Measurements from ENCODE around the gene MID2. TPM values are rescaled to one million over a fixed set of nuclear protein-coding genes. Genes with fewer than 3 reads are reported as not detected.
"Not testable (repeated sequence)": the region's sequence is repeated elsewhere in the genome, so short reads cannot be mapped to it uniquely, and the experiment has no call there.

MID2 gene
- total RNA-seq, 1 experiment from 2014 or later: 1.6 TPM

DNA sequence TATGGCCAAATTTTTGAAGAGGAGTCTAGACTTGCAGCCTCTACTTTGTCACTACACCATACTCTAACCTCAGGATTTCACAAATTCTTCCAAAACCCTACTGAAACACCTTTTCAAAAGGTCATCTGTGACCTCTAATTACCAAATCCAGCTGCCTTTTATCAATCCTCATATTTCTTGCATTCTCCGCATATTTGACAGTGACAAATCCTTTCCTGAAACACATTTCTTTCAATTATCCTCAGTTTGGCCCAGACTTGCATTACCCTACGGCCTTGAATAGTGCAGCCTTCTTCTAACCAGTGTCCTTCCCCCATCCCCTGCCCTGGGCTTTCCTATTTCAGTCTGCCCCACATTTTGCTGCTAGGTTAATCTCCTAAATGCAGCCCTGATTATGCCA, 25.5 kb downstream of the MID2 start:
- Histone ChIP-seq H2BK20ac (ENCODE audit: low read depth, low read length, poor library complexity, severe bottlenecking) (no peak overlapping the region), H2AFZ (ENCODE audit: low read length) (no peak overlapping the region), H3K4me1 (ENCODE audit: insufficient read depth, low read length) (peaks cover 4% of the 10 kb centered on the region; the same call in 1 of the 2 replicates), H3K79me2 (ENCODE audit: insufficient read depth, low read length) (no peaks in the 10 kb centered on the region), H3T11ph (ENCODE audit: low read length) (no peak overlapping the region), H2BK120ac (ENCODE audit: low read depth, low read length, poor library complexity, severe bottlenecking) (no peak overlapping the region), H3K23ac (ENCODE audit: insufficient read length, low read depth, low read length) (no peak overlapping the region), H3K79me1 (ENCODE audit: insufficient read depth, low read depth, low read length, poor library complexity, severe bottlenecking) (no peaks in the 10 kb centered on the region), H2BK5ac (ENCODE audit: insufficient read length, low read length) (no peak overlapping the region), H3K9me3 (ENCODE audit: control insufficient read depth, low read depth, low read length) (no peaks in the 10 kb centered on the region), H4K5ac (ENCODE audit: insufficient read length, low read depth, low read length) (no peak overlapping the region), H3K27me3 (ENCODE audit: insufficient read depth, low read length) (no peaks in the 10 kb centered on the region), H3K4me2 (ENCODE audit: insufficient read depth, insufficient read length, low read length) (no peak overlapping the region), H3K18ac (ENCODE audit: insufficient read length, low read depth, low read length) (no peak overlapping the region), H4K20me1 (ENCODE audit: control insufficient read depth, insufficient read depth, insufficient read length) (no peaks in the 10 kb centered on the region), H2BK12ac (ENCODE audit: insufficient read length, low read depth, low read length) (no peak overlapping the region), H2AK5ac (ENCODE audit: insufficient read length, low read length) (no peak overlapping the region), H3K27ac (ENCODE audit: insufficient read length, low read depth, low read length) (no peak overlapping the region), H3K56ac (ENCODE audit: insufficient read length, low read depth, low read length) (no peak overlapping the region), H3K14ac (ENCODE audit: insufficient read depth, low read length) (no peak overlapping the region), H4K91ac (ENCODE audit: insufficient read length, low read depth, low read length) (no peak overlapping the region), H3K23me2 (ENCODE audit: insufficient read length, low read depth, low read length, poor library complexity, severe bottlenecking) (no peaks in the 10 kb centered on the region), H4K8ac (replicated peaks; ENCODE audit: insufficient read length, low read depth, low read length) (no peak overlapping the region), H3K4ac (ENCODE audit: low read depth, low read length) (no peak overlapping the region), H2BK15ac (ENCODE audit: low read depth, low read length) (no peak overlapping the region), H3K9ac (ENCODE audit: extremely low read depth, insufficient read length, low read length) (no peak overlapping the region)
- TF ChIP-seq, protein P1, sequence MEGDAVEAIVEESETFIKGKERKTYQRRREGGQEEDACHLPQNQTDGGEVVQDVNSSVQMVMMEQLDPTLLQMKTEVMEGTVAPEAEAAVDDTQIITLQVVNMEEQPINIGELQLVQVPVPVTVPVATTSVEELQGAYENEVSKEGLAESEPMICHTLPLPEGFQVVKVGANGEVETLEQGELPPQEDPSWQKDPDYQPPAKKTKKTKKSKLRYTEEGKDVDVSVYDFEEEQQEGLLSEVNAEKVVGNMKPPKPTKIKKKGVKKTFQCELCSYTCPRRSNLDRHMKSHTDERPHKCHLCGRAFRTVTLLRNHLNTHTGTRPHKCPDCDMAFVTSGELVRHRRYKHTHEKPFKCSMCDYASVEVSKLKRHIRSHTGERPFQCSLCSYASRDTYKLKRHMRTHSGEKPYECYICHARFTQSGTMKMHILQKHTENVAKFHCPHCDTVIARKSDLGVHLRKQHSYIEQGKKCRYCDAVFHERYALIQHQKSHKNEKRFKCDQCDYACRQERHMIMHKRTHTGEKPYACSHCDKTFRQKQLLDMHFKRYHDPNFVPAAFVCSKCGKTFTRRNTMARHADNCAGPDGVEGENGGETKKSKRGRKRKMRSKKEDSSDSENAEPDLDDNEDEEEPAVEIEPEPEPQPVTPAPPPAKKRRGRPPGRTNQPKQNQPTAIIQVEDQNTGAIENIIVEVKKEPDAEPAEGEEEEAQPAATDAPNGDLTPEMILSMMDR (conservative IDR thresholded peaks at IDR 0.05): no peak
- Mint-ChIP-seq H3K9me3 (peaks cover 0 to 21% of the 10 kb centered on the region in 2 experiments; a peak in 2 of 5 replicates), H3K27ac (peak overlapping the region in 1 of 3 experiments; percentile 3; a peak in 1 of 7 replicates), H3K4me1 (peaks cover 4 to 14% of the 10 kb centered on the region in 2 experiments), H3K4me3 (no peak overlapping the region), H3K27me3 (ENCODE audit: low read depth) (no peaks in the 10 kb centered on the region), H3K36me3 (ENCODE audit: insufficient read depth in 1 of 3, low read depth in 3 of 3) (no peaks in the 10 kb centered on the region)
- no peak for DNase-seq
- WGBS (ENCODE audit: extremely low coverage, insufficient read length, low lambda C conversion rate): no CpG with 5 or more reads among the region's 2 CpGs

DNA sequence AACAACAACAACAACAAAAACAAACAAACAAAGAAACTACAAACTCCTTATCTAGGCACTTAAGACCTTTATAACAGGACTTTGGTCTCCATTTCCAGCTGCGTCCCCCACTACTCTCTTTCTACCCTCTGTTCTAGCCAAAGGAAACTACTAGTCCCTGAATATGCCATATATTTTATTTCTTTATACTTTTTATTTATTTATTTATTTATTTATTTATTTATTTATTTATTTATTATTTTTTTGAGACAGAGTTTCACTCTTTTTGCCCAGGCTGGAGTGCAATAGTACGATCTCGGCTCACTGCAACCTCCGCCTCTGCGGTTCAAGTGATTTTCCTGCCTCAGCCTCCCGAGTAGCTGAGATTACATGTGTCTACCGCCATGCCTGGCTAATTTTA, 26.0 kb downstream of the MID2 start:
- not testable (repeated sequence) for H3K4me2 ChIP-seq (ENCODE audit: insufficient read depth, insufficient read length, low read length)

More for the DNA sequence above, 26.0 kb downstream of the MID2 start:
- H3K4ac ChIP-seq (ENCODE audit: low read depth, low read length); H2BK120ac ChIP-seq (ENCODE audit: low read depth, low read length, poor library complexity, severe bottlenecking); H3K23me2 ChIP-seq (ENCODE audit: insufficient read length, low read depth, low read length, poor library complexity, severe bottlenecking); H3T11ph ChIP-seq (ENCODE audit: low read length); H3K14ac ChIP-seq (ENCODE audit: insufficient read depth, low read length); H2BK5ac ChIP-seq (ENCODE audit: insufficient read length, low read length); H3K79me2 ChIP-seq (ENCODE audit: insufficient read depth, low read length); H3K9me3 ChIP-seq (ENCODE audit: control insufficient read depth, low read depth, low read length); H2AK5ac ChIP-seq (ENCODE audit: insufficient read length, low read length); H4K5ac ChIP-seq (ENCODE audit: insufficient read length, low read depth, low read length); H3K36me3 Mint-ChIP-seq (ENCODE audit: insufficient read depth in 1 of 3, low read depth in 3 of 3); H2AFZ ChIP-seq (ENCODE audit: low read length); H3K18ac ChIP-seq (ENCODE audit: insufficient read length, low read depth, low read length); H3K23ac ChIP-seq (ENCODE audit: insufficient read length, low read depth, low read length); H2BK15ac ChIP-seq (ENCODE audit: low read depth, low read length); H3K56ac ChIP-seq (ENCODE audit: insufficient read length, low read depth, low read length); H3K79me1 ChIP-seq (ENCODE audit: insufficient read depth, low read depth, low read length, poor library complexity, severe bottlenecking); H3K27ac ChIP-seq (ENCODE audit: insufficient read length, low read depth, low read length); H3K4me1 ChIP-seq (ENCODE audit: insufficient read depth, low read length); H3K27me3 ChIP-seq (ENCODE audit: insufficient read depth, low read length); H3K4me3 Mint-ChIP-seq; H4K8ac ChIP-seq (replicated peaks; ENCODE audit: insufficient read length, low read depth, low read length); DNase-seq; H2BK12ac ChIP-seq (ENCODE audit: insufficient read length, low read depth, low read length); H3K27me3 Mint-ChIP-seq (ENCODE audit: low read depth); H2BK20ac ChIP-seq (ENCODE audit: low read depth, low read length, poor library complexity, severe bottlenecking); H3K9ac ChIP-seq (ENCODE audit: extremely low read depth, insufficient read length, low read length); H4K20me1 ChIP-seq (ENCODE audit: control insufficient read depth, insufficient read depth, insufficient read length); H4K91ac ChIP-seq (ENCODE audit: insufficient read length, low read depth, low read length): not testable (repeated sequence)
- Mint-ChIP-seq H3K27ac (peak overlapping the region in 1 of 3 experiments; percentile 3; a peak in 1 of 7 replicates), H3K4me1 (peaks cover 4 to 14% of the 10 kb centered on the region in 2 experiments), H3K9me3 (peaks cover 0 to 21% of the 10 kb centered on the region in 2 experiments; a peak in 2 of 5 replicates)
- no CpG with 5 or more reads among the region's 7 CpGs for WGBS (ENCODE audit: extremely low coverage, insufficient read length, low lambda C conversion rate)

All from H9 (cell line).